OCI-LY3 (cell line): Measurements from ENCODE around the gene CDKN1C.

Experiments used
- H2AFZ ChIP-seq: fragments of 200-600, 300-600 bp; shearing (Covaris generic); 2 replicates; pipeline ENCODE4 v1.6.0; 2014; ENCODE audit warnings: antibody characterized with exemption, low read depth, low read length
- H3K27ac ChIP-seq: fragments of 200-600, 300-600 bp; sonication (generic); 2 replicates; pipeline ENCODE4 v1.5.1; 2014; ENCODE audit warnings: mild to moderate bottlenecking, low read length, moderate library complexity, mixed read lengths
- H3K27me3 ChIP-seq: fragments of 200-600, 300-600 bp; sonication (generic); 2 replicates; pipeline ENCODE4 v1.6.1; 2014; ENCODE audit warnings: low read depth, low read length, mixed read lengths
- H3K36me3 ChIP-seq: fragments of 200-600, 300-600 bp; sonication (generic); replicated peaks from 2 replicates; pipeline ENCODE3; 2014; ENCODE audit warnings: low read depth, low read length, mixed read lengths
- H3K4me1 ChIP-seq: fragments of 300-600, 200-600 bp; sonication (generic); 2 replicates; pipeline ENCODE4 v1.6.1; 2014; ENCODE audit warnings: low read length, mixed read lengths
- H3K4me2 ChIP-seq: fragments of 200-600, 300-600 bp; sonication (generic); 2 replicates; pipeline ENCODE4 v1.6.1; 2014; ENCODE audit warnings: low read length, mixed read lengths
- H3K4me3 ChIP-seq: fragments of 300-600, 200-600 bp; sonication (generic); 2 replicates; pipeline ENCODE4 v1.5.1; 2014; ENCODE audit warnings: antibody characterized with exemption, mild to moderate bottlenecking, low read length, moderate library complexity
- H3K79me2 ChIP-seq: fragments of 300-600, 200-600 bp; shearing (Covaris generic); 2 replicates; pipeline ENCODE4 v1.6.1; 2014; ENCODE audit warnings: mild to moderate bottlenecking, low read length, mixed read lengths
- H3K9ac ChIP-seq: fragments of 300-600, 200-600 bp; shearing (Covaris generic); 2 replicates; pipeline ENCODE4 v1.6.0; 2014; ENCODE audit warnings: mild to moderate bottlenecking, low read length, moderate library complexity
- H3K9me3 ChIP-seq: fragments of 200-600, 300-600 bp; shearing (Covaris generic); 2 replicates; pipeline ENCODE4 v1.6.1; 2014; ENCODE audit warnings: low read length, mixed read lengths; ENCODE audit not compliant: insufficient read depth
- H4K20me1 ChIP-seq: fragments of 200-600, 300-600 bp; sonication (generic); 2 replicates; pipeline ENCODE4 v1.6.1; 2016; ENCODE audit warnings: low read length, mixed read lengths; ENCODE audit not compliant: insufficient read depth
- EZH2phosphoT487 ChIP-seq: fragments of 200-600 bp; shearing (Covaris generic); IDR thresholded peaks from 2 replicates; pipeline ENCODE4 v1.6.1; 2018; ENCODE audit warnings: antibody characterized with exemption, mixed run types, low read depth
- TF ChIP-seq, protein P1 (sequence below): fragments of 200-600, 300-600 bp; sonication (generic); IDR thresholded peaks from 2 replicates; pipeline ENCODE4 v1.5.1; 2014; ENCODE audit warnings: antibody characterized with exemption, low read length, low read depth

Gene CDKN1C

DNA sequence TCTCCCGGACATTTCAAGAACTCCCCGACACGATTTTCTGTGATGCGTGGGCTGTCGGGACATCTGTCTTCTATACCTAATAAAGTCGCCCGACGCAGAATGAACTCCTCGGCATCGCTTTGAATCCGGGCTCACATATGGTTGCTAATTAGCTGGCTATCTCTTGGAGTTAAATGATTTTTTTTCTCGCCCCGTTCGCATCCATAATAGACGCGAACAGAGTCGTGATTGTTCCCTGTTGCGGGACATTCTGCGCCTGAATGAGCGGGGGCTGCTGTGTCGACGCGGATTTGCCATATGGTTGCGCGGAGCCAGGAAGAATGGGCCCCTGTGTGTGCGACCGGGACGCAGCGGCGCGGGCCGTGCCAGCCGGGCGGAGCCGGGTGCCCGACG is 16.4 kb downstream of the CDKN1C start:
- H3K79me2 ChIP-seq: no peaks in the 10 kb centered on the region
- no peak overlapping the region for H3K9ac ChIP-seq
- no peak overlapping the region for H3K27ac ChIP-seq
- H3K4me3 ChIP-seq: no peak overlapping the region
- H3K4me2 ChIP-seq: no peak overlapping the region
- H3K27me3 ChIP-seq: no peaks in the 10 kb centered on the region
- no peak for TF ChIP-seq EZH2phosphoT487
- TF ChIP-seq, protein P1, sequence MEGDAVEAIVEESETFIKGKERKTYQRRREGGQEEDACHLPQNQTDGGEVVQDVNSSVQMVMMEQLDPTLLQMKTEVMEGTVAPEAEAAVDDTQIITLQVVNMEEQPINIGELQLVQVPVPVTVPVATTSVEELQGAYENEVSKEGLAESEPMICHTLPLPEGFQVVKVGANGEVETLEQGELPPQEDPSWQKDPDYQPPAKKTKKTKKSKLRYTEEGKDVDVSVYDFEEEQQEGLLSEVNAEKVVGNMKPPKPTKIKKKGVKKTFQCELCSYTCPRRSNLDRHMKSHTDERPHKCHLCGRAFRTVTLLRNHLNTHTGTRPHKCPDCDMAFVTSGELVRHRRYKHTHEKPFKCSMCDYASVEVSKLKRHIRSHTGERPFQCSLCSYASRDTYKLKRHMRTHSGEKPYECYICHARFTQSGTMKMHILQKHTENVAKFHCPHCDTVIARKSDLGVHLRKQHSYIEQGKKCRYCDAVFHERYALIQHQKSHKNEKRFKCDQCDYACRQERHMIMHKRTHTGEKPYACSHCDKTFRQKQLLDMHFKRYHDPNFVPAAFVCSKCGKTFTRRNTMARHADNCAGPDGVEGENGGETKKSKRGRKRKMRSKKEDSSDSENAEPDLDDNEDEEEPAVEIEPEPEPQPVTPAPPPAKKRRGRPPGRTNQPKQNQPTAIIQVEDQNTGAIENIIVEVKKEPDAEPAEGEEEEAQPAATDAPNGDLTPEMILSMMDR: no peak
- H3K36me3 ChIP-seq: no peaks in the 10 kb centered on the region
- H3K9me3 ChIP-seq: no peaks in the 10 kb centered on the region
- H2AFZ ChIP-seq: no peak overlapping the region
- no peaks in the 10 kb centered on the region for H3K4me1 ChIP-seq
- H4K20me1 ChIP-seq: no peaks in the 10 kb centered on the region

DNA sequence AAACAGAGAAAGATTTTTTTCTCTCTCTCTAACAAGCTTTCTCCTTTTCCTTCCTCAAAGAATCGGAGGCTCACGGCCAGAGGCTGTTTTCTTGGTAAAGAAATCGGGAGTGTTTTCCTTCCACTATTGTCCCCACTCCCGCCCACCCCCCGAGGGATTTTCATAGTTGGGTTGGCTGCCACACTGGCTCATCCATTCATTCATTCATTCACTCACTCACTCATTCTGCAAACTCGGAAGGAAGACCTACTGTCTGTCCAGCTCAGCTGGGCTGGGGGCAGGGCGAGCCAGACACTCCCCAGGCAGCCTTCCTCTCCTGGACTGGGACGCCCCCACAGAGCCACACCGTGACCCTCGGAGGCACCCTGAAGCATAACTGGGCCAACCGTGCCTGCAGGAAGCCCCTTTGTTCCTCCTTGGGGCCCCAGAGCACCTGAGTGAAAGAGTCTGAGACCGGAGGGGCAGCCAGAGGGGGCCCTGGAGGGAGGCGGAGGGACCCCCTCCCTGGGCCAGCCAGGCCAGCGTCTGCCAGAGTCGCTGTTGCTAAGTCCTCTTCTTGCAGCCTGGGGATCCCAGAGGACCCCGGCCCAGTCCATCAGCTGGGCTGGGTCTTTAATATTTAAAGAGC is 17.0 kb downstream of the CDKN1C start:
- H4K20me1 ChIP-seq: no peaks in the 10 kb centered on the region
- H3K4me2 ChIP-seq: no peak overlapping the region
- H3K4me1 ChIP-seq: no peaks in the 10 kb centered on the region
- H3K9me3 ChIP-seq: no peaks in the 10 kb centered on the region
- H3K9ac ChIP-seq: no peak overlapping the region
- H3K27me3 ChIP-seq: no peaks in the 10 kb centered on the region
- no peaks in the 10 kb centered on the region for H3K79me2 ChIP-seq
- H3K27ac ChIP-seq: no peak overlapping the region
- no peak overlapping the region for H3K4me3 ChIP-seq
- H3K36me3 ChIP-seq: no peaks in the 10 kb centered on the region
- TF ChIP-seq EZH2phosphoT487: no peak
- TF ChIP-seq, protein P1: no peak
- H2AFZ ChIP-seq: no peak overlapping the region

DNA sequence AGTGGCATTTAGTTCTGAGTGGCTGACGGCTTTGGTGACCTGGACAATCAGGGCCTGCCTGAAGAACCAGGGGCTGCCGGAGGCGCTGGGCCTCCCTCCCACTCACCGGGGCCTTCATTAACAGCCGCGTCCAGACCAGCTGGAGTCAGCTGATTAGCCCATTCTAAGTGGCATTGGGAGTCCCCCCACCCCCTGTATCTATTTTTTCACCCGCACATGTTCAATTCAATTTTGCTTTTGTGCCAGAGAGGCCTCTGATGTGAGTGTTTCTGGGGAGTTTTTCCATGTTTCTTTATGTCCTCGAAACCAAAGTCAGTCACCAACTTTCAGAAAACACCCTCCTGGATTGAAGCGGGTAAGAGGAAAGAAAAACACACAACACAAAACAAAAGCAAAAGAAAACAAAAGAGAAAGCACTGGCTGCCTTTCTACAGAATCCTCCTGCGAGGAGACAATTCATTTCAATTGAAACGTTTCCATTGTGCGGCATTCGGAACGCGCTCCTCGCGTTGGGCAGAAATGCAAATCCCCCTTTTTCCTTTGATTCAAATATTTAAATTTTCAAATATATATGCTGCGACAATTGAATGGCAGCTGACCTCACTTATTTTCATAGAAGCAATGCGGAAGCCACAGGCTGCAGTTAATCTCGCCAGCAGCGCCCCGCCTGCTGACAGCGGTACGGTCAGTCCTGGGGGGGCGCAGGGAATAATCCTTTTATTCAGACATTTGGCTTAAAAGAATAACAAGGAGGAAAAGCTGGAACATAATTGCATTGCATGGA is 17.7 kb downstream of the CDKN1C start:
- no peak overlapping the region for H2AFZ ChIP-seq
- H3K4me3 ChIP-seq: no peak overlapping the region
- no peaks in the 10 kb centered on the region for H3K27me3 ChIP-seq
- TF ChIP-seq, protein P1: no peak
- no peak overlapping the region for H3K27ac ChIP-seq
- H3K4me1 ChIP-seq: no peaks in the 10 kb centered on the region
- H3K36me3 ChIP-seq: no peaks in the 10 kb centered on the region
- H4K20me1 ChIP-seq: no peaks in the 10 kb centered on the region
- no peak overlapping the region for H3K4me2 ChIP-seq
- H3K79me2 ChIP-seq: no peaks in the 10 kb centered on the region
- H3K9ac ChIP-seq: no peak overlapping the region
- H3K9me3 ChIP-seq: no peaks in the 10 kb centered on the region

DNA sequence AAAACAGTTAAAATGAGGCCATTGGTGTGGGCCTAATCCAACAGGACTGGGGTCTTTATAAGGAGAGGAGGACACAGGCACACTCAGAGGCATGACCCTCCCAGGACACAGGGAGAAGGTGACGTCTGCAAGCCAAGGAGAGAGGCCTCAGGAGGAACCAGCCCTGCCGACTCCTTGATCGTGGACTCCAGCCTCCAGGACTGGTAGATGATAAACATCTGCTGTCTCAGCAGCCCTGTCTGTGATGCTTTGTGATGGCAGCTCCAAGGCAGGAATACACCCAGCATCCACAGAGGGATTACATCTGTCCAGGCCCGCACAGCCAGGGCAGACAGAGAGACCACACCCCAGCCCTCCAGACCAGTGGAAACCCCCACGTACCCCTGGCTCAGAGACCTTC is 18.4 kb downstream of the CDKN1C start:
- no peak overlapping the region for H3K4me2 ChIP-seq
- no peaks in the 10 kb centered on the region for H3K36me3 ChIP-seq
- TF ChIP-seq, protein P1: no peak
- H3K79me2 ChIP-seq: no peaks in the 10 kb centered on the region
- H3K9ac ChIP-seq: no peak overlapping the region
- no peaks in the 10 kb centered on the region for H4K20me1 ChIP-seq
- no peaks in the 10 kb centered on the region for H3K4me1 ChIP-seq
- no peaks in the 10 kb centered on the region for H3K9me3 ChIP-seq
- H3K27me3 ChIP-seq: no peaks in the 10 kb centered on the region
- no peak overlapping the region for H3K4me3 ChIP-seq
- no peak overlapping the region for H3K27ac ChIP-seq
- no peak overlapping the region for H2AFZ ChIP-seq
